SU-DHL-6 (cell line): ENCODE data around the gene SH3RF3.

Experiments
- CTCF ChIP-seq: fragments of 200-600 bp; sonication (generic); IDR thresholded peaks from one replicate; pipeline ENCODE4 v1.5.1; 2017; ENCODE audit warnings: antibody characterized with exemption, mild to moderate bottlenecking, low read length, moderate library complexity; ENCODE audit not compliant: insufficient read depth, poor library complexity, severe bottlenecking
- EZH2phosphoT487 ChIP-seq: fragments of 200-600 bp; sonication (generic), shearing (Covaris generic); conservative IDR thresholded peaks from 2 replicates; pipeline ENCODE4 v1.6.1; 2018; ENCODE audit warnings: mild to moderate bottlenecking, antibody characterized with exemption, low read length, moderate library complexity, mixed read lengths

- TF ChIP-seq CTCF (no peak), EZH2phosphoT487 (no peak)
Observed at GRCh38 chr2:109317471-109318095, 188.6 kb downstream of the SH3RF3 start.
